Neural cell (in vitro differentiated cells): Measurements from ENCODE around the gene ZNF207.

Experiments
- MXI1 ChIP-seq: fragments of 450-650 bp; conservative IDR thresholded peaks from 2 replicates; pipeline ENCODE4 v1.6.1; 2014; ENCODE audit warnings: antibody characterized with exemption, mild to moderate bottlenecking; ENCODE audit not compliant: poor library complexity, severe bottlenecking
- POLR2AphosphoS5 ChIP-seq: IDR thresholded peaks from 2 replicates; pipeline ENCODE4 v1.6.1; 2012
- RAD21 ChIP-seq: fragments of 450-650 bp; conservative IDR thresholded peaks from 2 replicates; pipeline ENCODE4 v1.6.1; 2014; ENCODE audit warnings: antibody characterized with exemption, mild to moderate bottlenecking, moderate library complexity
- SMC3 ChIP-seq: fragments of 450-650 bp; conservative IDR thresholded peaks from 2 replicates; pipeline ENCODE4 v1.6.1; 2014; ENCODE audit warnings: antibody characterized with exemption, mild to moderate bottlenecking, moderate library complexity; ENCODE audit not compliant: poor library complexity
- TF ChIP-seq, protein P1 (sequence below): fragments of 450-650 bp; IDR thresholded peaks from 2 replicates; pipeline ENCODE4 v1.5.1; 2014; ENCODE audit warnings: antibody characterized with exemption, mild to moderate bottlenecking, moderate library complexity; ENCODE audit not compliant: poor library complexity, severe bottlenecking
- TF ChIP-seq, protein P2 (sequence below): IDR thresholded peaks from 2 replicates; pipeline ENCODE4 v1.6.1; 2012; ENCODE audit warnings: borderline replicate concordance

DNA sequence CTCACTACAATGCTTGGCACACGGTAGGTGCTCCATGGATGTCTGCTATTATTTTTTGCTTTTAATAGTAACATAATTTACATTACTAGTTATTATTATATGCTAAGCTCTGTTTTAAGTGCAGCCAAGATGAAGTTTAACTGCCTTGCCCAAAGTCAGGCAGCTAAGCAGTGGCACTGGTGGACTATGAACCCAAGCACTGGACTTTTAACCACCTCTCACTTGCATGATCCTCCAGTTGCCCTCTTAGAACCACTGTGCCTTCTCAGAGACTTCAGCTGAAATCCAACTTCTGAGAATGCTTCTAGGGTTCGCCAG, 1.5 kb upstream of the ZNF207 start:
- TF ChIP-seq, protein P1, sequence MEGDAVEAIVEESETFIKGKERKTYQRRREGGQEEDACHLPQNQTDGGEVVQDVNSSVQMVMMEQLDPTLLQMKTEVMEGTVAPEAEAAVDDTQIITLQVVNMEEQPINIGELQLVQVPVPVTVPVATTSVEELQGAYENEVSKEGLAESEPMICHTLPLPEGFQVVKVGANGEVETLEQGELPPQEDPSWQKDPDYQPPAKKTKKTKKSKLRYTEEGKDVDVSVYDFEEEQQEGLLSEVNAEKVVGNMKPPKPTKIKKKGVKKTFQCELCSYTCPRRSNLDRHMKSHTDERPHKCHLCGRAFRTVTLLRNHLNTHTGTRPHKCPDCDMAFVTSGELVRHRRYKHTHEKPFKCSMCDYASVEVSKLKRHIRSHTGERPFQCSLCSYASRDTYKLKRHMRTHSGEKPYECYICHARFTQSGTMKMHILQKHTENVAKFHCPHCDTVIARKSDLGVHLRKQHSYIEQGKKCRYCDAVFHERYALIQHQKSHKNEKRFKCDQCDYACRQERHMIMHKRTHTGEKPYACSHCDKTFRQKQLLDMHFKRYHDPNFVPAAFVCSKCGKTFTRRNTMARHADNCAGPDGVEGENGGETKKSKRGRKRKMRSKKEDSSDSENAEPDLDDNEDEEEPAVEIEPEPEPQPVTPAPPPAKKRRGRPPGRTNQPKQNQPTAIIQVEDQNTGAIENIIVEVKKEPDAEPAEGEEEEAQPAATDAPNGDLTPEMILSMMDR = no peak
- TF ChIP-seq POLR2AphosphoS5 (no peak), RAD21 (no peak), SMC3 (no peak), MXI1 (no peak)
- TF ChIP-seq, protein P2, sequence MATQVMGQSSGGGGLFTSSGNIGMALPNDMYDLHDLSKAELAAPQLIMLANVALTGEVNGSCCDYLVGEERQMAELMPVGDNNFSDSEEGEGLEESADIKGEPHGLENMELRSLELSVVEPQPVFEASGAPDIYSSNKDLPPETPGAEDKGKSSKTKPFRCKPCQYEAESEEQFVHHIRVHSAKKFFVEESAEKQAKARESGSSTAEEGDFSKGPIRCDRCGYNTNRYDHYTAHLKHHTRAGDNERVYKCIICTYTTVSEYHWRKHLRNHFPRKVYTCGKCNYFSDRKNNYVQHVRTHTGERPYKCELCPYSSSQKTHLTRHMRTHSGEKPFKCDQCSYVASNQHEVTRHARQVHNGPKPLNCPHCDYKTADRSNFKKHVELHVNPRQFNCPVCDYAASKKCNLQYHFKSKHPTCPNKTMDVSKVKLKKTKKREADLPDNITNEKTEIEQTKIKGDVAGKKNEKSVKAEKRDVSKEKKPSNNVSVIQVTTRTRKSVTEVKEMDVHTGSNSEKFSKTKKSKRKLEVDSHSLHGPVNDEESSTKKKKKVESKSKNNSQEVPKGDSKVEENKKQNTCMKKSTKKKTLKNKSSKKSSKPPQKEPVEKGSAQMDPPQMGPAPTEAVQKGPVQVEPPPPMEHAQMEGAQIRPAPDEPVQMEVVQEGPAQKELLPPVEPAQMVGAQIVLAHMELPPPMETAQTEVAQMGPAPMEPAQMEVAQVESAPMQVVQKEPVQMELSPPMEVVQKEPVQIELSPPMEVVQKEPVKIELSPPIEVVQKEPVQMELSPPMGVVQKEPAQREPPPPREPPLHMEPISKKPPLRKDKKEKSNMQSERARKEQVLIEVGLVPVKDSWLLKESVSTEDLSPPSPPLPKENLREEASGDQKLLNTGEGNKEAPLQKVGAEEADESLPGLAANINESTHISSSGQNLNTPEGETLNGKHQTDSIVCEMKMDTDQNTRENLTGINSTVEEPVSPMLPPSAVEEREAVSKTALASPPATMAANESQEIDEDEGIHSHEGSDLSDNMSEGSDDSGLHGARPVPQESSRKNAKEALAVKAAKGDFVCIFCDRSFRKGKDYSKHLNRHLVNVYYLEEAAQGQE = no peak
